SU-DHL-6 (cell line): Measurements from ENCODE around the gene SIGLEC8.

Source experiments
- H2AFZ ChIP-seq: fragments of 200-600 bp; sonication (generic); 2 replicates; pipeline ENCODE4 v1.6.1; 2014; ENCODE audit warnings: low read depth, mild to moderate bottlenecking, moderate library complexity, mixed read lengths, antibody characterized with exemption, low read length; ENCODE audit not compliant: severe bottlenecking
- H3F3A ChIP-seq: fragments of 200-600 bp; shearing (Covaris generic); 2 replicates; pipeline ENCODE4 v1.6.0; 2016; ENCODE audit warnings: antibody characterized with exemption, mild to moderate bottlenecking; ENCODE audit not compliant: insufficient read depth
- H3K27ac ChIP-seq: fragments of 200-600 bp; sonication (generic); 2 replicates; pipeline ENCODE4 v1.5.1; 2016; ENCODE audit warnings: low read depth, mild to moderate bottlenecking, low read length, moderate library complexity, mixed read lengths
- H3K27me3 ChIP-seq: fragments of 200-600 bp; sonication (generic), shearing (Covaris generic); 2 replicates; pipeline ENCODE4 v1.6.0; 2014; ENCODE audit warnings: mild to moderate bottlenecking, low read length
- H3K36me3 ChIP-seq: fragments of 200-600 bp; sonication (generic); 2 replicates; pipeline ENCODE4 v1.6.1; 2014; ENCODE audit warnings: mild to moderate bottlenecking, low read length, mixed read lengths
- H3K4me2 ChIP-seq: fragments of 300-600, 200-600 bp; shearing (Covaris generic), sonication (generic); 2 replicates; pipeline ENCODE4 v1.6.0; 2014; ENCODE audit warnings: low read length, low read depth, mild to moderate bottlenecking; ENCODE audit not compliant: poor library complexity, severe bottlenecking
- H3K4me3 ChIP-seq: fragments of 200-600 bp; sonication (generic); 2 replicates; pipeline ENCODE4 v1.5.1; 2014; ENCODE audit warnings: antibody characterized with exemption, low read length, mild to moderate bottlenecking, mixed read lengths; ENCODE audit not compliant: insufficient read depth, poor library complexity, severe bottlenecking
- H3K79me2 ChIP-seq: fragments of 200-600 bp; sonication (generic); 2 replicates; pipeline ENCODE4 v1.6.1; 2014; ENCODE audit warnings: mild to moderate bottlenecking, low read length, moderate library complexity; ENCODE audit not compliant: insufficient read depth
- H3K9ac ChIP-seq: fragments of 200-600 bp; sonication (generic); 2 replicates; pipeline ENCODE4 v1.7.0; 2014; ENCODE audit warnings: mild to moderate bottlenecking, low read length
- H3K9me2 ChIP-seq: fragments of 200-600 bp; sonication (generic); replicated peaks from 2 replicates; pipeline ENCODE4 v1.6.1; 2014; ENCODE audit warnings: low read length; ENCODE audit not compliant: insufficient read depth
- H3K9me3 ChIP-seq: fragments of 200-600 bp; sonication (generic); 2 replicates; pipeline ENCODE4 v1.6.1; 2014; ENCODE audit warnings: low read length, mixed read lengths; ENCODE audit not compliant: insufficient read depth
- H4K20me1 ChIP-seq: fragments of 200-600 bp; sonication (generic); 2 replicates; pipeline ENCODE4 v1.6.1; 2014; ENCODE audit warnings: low read depth, mild to moderate bottlenecking, antibody characterized with exemption, low read length, moderate library complexity, mixed read lengths
- CTCF ChIP-seq: fragments of 200-600 bp; sonication (generic); IDR thresholded peaks from one replicate; pipeline ENCODE4 v1.5.1; 2017; ENCODE audit warnings: antibody characterized with exemption, mild to moderate bottlenecking, low read length, moderate library complexity; ENCODE audit not compliant: insufficient read depth, poor library complexity, severe bottlenecking
- EZH2phosphoT487 ChIP-seq: fragments of 200-600 bp; sonication (generic), shearing (Covaris generic); conservative IDR thresholded peaks from 2 replicates; pipeline ENCODE4 v1.6.1; 2018; ENCODE audit warnings: mild to moderate bottlenecking, antibody characterized with exemption, low read length, moderate library complexity, mixed read lengths

Gene SIGLEC8

GRCh38 chr19:51460164-51460992, 2.1 kb upstream of the SIGLEC8 start:
- Histone ChIP-seq H3K79me2 (no peaks in the 10 kb centered on the region), H4K20me1 (no peaks in the 10 kb centered on the region), H3K9me3 (no peaks in the 10 kb centered on the region), H2AFZ (no peak overlapping the region), H3K9me2 (no peaks in the 10 kb centered on the region), H3F3A (no peaks in the 10 kb centered on the region), H3K4me2 (no peak overlapping the region), H3K4me3 (no peak overlapping the region), H3K36me3 (no peaks in the 10 kb centered on the region), H3K9ac (no peak overlapping the region), H3K27me3 (no peaks in the 10 kb centered on the region), H3K27ac (no peak overlapping the region)
- TF ChIP-seq EZH2phosphoT487 (no peak), CTCF (no peak)

GRCh38 chr19:51458899-51459505, 748 bp upstream of the SIGLEC8 start:
- H3K4me2 ChIP-seq, result no peak overlapping the region
- no peaks in the 10 kb centered on the region for H3F3A ChIP-seq
- H4K20me1 ChIP-seq, result no peaks in the 10 kb centered on the region
- H3K27me3 ChIP-seq, result no peaks in the 10 kb centered on the region
- no peaks in the 10 kb centered on the region for H3K9me2 ChIP-seq
- H3K79me2 ChIP-seq, result no peaks in the 10 kb centered on the region
- no peaks in the 10 kb centered on the region for H3K9me3 ChIP-seq
- H3K27ac ChIP-seq, result no peak overlapping the region
- TF ChIP-seq CTCF, result no peak
- no peak for TF ChIP-seq EZH2phosphoT487
- H3K9ac ChIP-seq, result no peak overlapping the region
- H2AFZ ChIP-seq, result no peak overlapping the region
- H3K36me3 ChIP-seq, result no peaks in the 10 kb centered on the region
- H3K4me3 ChIP-seq, result no peak overlapping the region

- Histone ChIP-seq H3K9me2 (no peaks in the 10 kb centered on the region), H3K9me3 (no peaks in the 10 kb centered on the region), H3K36me3 (no peaks in the 10 kb centered on the region), H3F3A (no peaks in the 10 kb centered on the region), H3K79me2 (no peaks in the 10 kb centered on the region), H3K4me3 (no peak overlapping the region), H3K27me3 (no peaks in the 10 kb centered on the region), H3K9ac (no peak overlapping the region), H4K20me1 (no peaks in the 10 kb centered on the region), H3K27ac (no peak overlapping the region), H2AFZ (no peak overlapping the region), H3K4me2 (no peak overlapping the region)
- no peak for TF ChIP-seq CTCF
- no peak for TF ChIP-seq EZH2phosphoT487
Measured at GRCh38 chr19:51457351-51458013, 772 bp downstream of the SIGLEC8 start.
